ENCODE measurements around the gene ANKRD13B.
"Not testable (repeated sequence)": the region's sequence is repeated elsewhere in the genome, so short reads cannot be mapped to it uniquely, and the experiment has no call there.

Gene ANKRD13B

DNA sequence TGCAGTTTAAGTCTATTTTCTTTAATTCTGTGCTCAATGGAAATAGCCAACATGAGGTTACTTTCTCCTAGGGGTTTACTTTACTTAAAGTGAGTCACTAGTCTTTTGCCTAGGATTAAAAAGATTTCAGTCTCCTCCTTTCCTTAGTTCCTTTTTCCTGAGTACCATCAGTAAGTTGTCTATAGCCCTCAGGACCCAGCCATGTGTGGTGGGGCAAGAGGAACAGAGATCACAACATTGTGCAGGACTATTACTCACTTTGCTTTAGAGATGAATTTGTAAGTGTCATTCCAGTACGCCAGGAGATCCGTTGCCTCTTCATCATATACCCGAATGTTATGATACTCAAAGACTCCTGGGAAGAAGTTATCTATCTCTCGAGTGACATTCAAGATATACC lies 57.5 kb downstream of the ANKRD13B start:
- no peak for DNase-seq

DNA sequence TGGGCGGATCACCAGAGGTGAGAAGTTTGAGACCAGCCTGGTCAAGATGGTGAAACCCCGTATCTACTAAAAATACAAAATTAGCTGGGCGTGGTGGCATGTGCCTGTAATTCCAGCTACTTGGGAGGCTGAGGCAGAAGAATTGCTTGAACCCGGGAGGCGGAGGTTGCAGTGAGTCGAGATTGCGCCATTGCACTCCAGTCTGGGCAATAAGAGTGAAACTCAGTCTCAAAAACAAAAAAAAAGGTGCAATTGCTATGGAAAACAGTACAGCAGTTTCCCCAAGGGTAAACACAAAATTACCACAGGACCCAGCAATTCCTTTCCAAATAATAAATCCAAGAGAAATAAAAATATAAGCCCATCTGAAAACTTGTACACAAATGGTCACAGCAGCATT lies 59.0 kb downstream of the ANKRD13B start:
- DNase-seq, result not testable (repeated sequence)

DNA sequence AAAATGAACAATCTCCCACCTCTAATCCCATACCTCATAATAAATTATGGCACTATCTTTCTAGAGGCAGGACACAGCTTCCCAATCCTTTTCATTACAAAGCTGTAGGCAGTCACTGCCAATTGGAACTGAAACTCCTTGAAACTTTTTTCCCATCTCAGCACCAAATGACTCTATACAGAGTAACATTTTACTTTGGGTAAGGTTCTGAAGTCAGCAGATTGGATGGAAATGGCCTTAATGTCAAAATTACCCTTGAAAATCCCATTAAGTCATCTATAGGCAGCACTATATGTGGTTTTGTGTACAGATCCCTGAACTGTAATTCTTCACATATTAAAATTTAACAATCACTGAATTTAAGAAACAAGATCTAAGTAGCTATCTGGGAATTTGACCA lies 60.0 kb downstream of the ANKRD13B start:
- no peak for DNase-seq

DNA sequence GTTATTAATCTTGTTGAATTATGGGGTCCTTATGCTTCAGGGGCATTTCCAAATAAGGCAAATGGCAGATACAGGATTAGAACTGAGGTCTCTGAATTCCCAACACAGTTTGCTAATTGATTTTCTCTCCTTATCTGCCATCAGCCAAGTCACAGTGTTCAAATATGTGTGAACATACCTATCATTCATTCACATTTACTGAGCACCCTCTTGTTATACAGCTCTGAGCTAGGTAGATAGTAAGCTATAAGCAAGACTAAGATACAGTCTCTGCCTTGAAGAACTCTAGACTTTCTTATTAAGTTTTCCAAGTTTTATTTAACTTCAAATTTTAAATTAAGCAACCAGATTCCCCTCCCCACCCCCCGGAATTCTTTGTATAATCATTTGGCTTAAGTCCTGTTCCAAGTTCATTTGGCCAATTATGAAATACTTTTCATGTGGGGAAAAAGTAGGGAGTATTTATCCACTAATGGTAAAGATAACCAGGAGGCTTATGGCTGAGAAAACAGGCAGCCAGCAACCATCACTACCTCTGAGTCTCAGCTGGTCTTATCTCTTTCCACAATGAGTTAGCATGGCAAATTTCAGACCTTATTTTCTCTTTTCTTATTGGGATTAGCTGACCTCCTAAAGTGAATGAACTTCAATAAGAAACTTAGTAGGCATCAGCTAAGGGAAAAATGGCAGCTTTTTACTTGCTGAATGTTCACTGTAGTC lies 61.2 kb downstream of the ANKRD13B start:
- no peak for DNase-seq

DNA sequence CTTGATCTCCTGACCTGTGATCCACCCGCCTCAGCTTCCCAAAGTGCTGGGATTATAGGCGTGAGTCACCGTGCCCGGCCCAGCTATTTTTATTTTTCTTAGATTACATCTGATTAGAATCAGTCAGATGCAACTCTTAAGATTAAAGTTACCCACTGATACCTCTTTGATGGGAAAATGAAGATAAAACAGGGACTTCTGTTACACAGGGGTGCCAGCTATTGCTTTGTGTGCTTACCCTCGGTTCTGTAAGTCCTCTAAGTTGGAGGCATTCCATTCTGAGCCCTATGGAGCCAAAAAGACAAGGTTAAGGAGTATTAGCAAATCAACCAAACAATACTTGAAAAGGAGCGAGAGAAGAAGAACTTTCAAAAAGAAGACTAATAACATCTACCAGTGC lies 62.4 kb downstream of the ANKRD13B start:
- no peak for DNase-seq

DNA sequence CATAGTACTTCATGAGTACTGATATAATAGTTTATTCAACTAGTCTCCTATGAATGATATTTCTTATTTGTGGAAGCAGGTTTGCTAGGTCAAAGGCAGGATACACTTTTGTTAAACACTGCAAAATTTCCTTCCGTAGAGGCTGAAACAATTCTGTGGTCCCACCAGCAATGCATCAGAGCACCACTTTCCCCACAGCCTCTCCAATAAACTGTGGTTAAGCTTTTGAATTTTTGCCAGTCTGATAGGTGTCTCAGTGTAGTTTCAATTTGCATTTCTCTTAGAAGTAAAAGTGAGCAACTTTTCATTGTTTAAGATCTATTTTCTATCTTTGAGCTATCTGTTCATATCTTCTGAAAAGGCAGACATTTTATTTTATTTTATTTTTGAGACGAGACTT lies 66.2 kb downstream of the ANKRD13B start:
- no peak for DNase-seq

DNA sequence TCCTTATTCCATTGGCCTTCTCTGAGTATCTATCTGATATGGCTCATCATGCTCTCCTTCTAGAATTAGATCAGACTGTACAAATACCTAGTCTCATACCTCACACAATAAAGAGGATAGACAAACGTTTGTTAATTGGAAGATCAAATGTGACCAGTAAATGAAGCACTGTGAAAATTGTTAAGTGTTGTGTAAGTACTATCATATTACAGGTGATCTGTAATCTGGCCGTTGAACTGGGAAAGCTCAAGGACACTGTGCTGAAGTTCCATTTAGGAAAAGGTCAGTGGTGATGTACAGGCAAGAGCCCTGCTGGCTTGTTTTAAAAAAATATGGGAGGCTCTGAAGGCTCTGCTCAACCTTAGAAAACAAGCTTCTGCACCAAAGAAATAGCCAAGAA lies 68.3 kb downstream of the ANKRD13B start:
- DNase-seq, result no peak

DNA sequence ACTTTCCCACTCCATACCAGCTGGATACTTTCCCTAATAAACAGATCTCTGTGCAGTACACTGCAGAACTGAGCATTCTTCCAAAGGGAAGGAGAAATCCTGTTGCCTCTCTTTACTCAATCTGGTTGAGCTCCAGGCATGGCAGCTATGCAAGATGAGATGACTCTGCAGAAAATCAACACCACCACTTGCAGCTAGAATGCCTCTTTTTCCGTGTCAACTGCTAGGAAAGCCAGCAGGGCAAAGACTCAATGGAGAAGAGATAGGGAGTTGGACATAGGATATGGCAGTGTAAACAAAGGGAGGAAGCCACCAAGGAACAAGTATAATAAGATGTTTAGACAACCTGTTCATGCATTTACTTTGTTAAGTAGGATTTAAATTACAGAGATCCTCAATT lies 70.2 kb downstream of the ANKRD13B start:
- no peak for DNase-seq
